SJCRH30 (cell line): ENCODE data around the gene NEK11. TPM values are rescaled to one million over a fixed set of nuclear protein-coding genes. Genes with fewer than 3 reads are reported as not detected.

Experiments
- DNase-seq, 2 experiments: peaks; one replicate each; pipeline ENCODE4 v3.0.0-alpha.2; 2015 to 2020
- H3K27ac ChIP-seq: fragments of 250-450 bp; sonication (Bioruptor Pico); 2 replicates; pipeline ENCODE4 v1.5.1; 2020; ENCODE audit warnings: mild to moderate bottlenecking, moderate library complexity
- H3K27me3 ChIP-seq: fragments of 250-450 bp; sonication (Bioruptor Pico); 2 replicates; pipeline ENCODE4 v1.5.1; 2020; ENCODE audit warnings: mild to moderate bottlenecking, moderate library complexity
- H3K36me3 ChIP-seq: fragments of 250-450 bp; sonication (Bioruptor Pico); 2 replicates; pipeline ENCODE4 v1.5.1; 2020; ENCODE audit warnings: mild to moderate bottlenecking, moderate library complexity
- H3K4me1 ChIP-seq: fragments of 250-450 bp; sonication (Bioruptor Pico); 2 replicates; pipeline ENCODE4 v1.5.1; 2020; ENCODE audit warnings: mild to moderate bottlenecking, moderate library complexity
- H3K4me3 ChIP-seq: fragments of 250-450 bp; sonication (Bioruptor Pico); 2 replicates; pipeline ENCODE4 v1.5.1; 2020; ENCODE audit warnings: mild to moderate bottlenecking, moderate library complexity
- H3K9me3 ChIP-seq: fragments of 250-450 bp; sonication (Bioruptor Pico); replicated peaks from 2 replicates; pipeline ENCODE4 v1.5.1; 2020; ENCODE audit warnings: mild to moderate bottlenecking, moderate library complexity
- total RNA-seq: library from RNA; depleted of rRNA; stranded (reverse); fragments of >200 nt; shearing (Covaris generic); gene quantifications from 2 replicates; pipeline ENCODE4 v1.2.3, GENCODE V29; 2014

The NEK11 gene
- total RNA-seq, 1 experiment from 2014 or later = 1.9 TPM

DNA sequence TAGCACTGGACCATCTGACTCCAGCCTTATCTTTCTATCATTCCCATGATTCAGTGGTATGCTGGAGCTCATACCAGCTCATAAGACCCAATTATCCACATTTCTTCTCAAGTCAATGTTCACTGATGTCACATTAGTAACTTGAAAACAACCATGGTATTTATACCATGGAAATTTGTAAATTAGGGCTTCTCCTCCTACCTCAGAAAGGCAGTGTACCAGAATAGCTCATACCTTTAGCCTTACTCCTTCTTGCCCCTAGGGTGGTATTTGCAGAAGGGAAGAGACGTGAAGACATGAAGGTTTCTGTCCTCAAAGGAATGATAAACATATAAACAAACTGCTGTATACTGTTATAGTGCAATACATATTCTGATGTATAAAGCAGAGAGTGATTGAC is 114.2 kb downstream of the NEK11 start:
- Histone ChIP-seq H3K4me1 (no peaks in the 10 kb centered on the region), H3K4me3 (no peak overlapping the region), H3K27me3 (no peaks in the 10 kb centered on the region), H3K36me3 (no peaks in the 10 kb centered on the region), H3K27ac (no peak overlapping the region), H3K9me3 (no peaks in the 10 kb centered on the region)
- no peak for DNase-seq

DNA sequence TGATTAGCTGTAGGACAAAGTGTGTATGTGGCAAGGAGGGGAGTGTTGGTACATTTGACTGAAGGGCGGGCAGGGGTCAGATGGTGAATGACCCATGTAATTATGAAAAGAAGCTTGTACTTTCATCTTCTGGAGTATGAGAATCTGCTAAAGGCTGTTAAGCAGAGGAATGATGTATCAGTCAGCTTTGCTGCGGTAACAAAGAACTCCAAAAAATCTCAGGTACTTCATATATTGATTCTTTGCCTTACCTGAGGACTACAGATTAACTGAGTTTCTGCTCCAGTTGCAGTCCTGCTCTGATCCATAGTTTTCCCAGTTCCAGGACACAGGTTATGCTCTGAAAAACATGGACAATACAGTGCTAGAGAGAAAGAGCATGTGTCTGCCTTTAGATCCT is 115.1 kb downstream of the NEK11 start:
- no peak for DNase-seq
- Histone ChIP-seq H3K4me3 (no peak overlapping the region), H3K27me3 (no peaks in the 10 kb centered on the region), H3K4me1 (no peaks in the 10 kb centered on the region), H3K27ac (no peak overlapping the region), H3K36me3 (no peaks in the 10 kb centered on the region), H3K9me3 (no peaks in the 10 kb centered on the region)

DNA sequence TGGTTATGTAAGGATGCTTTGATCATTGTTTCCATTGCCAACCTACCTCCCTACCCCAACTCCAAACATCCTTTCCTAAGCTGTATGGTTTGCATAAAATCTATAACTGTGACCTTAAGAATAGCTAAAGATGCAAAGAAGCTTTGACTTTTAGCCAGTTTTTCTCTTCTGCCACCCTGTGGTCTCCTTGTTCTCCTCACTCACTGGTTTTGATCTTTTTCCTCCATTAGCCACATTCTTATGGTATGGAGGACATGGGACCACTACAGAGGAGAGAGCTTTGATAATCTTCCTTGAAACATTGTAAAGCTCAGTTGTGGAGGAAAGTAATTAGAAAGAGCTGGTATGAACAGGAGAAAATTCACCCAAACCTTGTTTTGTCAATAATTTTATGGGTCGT is 115.9 kb downstream of the NEK11 start:
- no peaks in the 10 kb centered on the region for H3K4me1 ChIP-seq
- DNase-seq = no peak
- H3K27ac ChIP-seq = no peak overlapping the region
- no peaks in the 10 kb centered on the region for H3K36me3 ChIP-seq
- H3K9me3 ChIP-seq = no peaks in the 10 kb centered on the region
- no peak overlapping the region for H3K4me3 ChIP-seq
- no peaks in the 10 kb centered on the region for H3K27me3 ChIP-seq

DNA sequence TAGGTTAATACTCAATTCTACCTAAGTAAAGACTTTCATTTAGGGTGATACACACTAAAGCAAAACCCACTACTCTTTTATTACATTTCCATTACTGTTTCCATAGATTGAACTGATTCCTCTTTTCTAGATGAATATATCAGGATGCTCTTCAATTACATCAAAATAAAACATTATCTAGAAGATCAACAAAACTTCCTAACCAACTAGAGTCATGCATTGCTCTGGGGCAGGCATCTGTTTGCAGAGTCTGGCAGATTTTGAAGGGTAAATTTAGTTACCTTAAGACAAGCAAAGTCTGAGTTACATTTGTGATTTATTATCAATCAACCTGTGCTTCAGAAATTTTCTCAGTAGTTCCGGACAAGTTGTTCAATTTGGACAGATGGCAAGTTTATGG is 117.1 kb downstream of the NEK11 start:
- no peak overlapping the region for H3K27ac ChIP-seq

DNA sequence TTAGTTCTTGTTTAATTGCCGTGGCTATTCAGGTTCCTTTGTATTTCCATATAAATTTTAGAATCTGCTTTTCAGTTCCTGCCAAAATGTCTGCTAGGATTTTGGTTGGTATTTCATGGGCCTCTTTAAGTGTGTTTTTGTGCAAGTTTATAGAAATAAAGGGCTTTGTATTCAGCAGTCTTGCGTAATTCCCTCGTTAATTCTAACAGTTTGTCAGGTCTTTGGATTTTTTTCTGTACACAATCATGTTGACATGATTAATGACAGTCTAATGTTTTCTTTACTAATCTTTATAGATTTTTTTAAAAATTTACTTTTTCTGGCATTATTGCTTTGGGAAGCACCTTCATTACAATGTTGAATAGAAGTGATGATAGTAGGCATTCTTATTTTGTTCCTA is 120.9 kb downstream of the NEK11 start:
- Histone ChIP-seq H3K36me3 (no peaks in the 10 kb centered on the region; the same call in 1 of the 2 replicates), H3K4me3 (no peak overlapping the region), H3K27ac (no peak overlapping the region), H3K27me3 (no peaks in the 10 kb centered on the region), H3K9me3 (no peaks in the 10 kb centered on the region; the same call in 1 of the 2 replicates), H3K4me1 (no peaks in the 10 kb centered on the region)
- no peak for DNase-seq

More for the DNA sequence above, 117.1 kb downstream of the NEK11 start:
- no peaks in the 10 kb centered on the region for H3K36me3 ChIP-seq
- H3K4me1 ChIP-seq = no peaks in the 10 kb centered on the region
- DNase-seq = no peak
- no peak overlapping the region for H3K4me3 ChIP-seq
- no peaks in the 10 kb centered on the region for H3K27me3 ChIP-seq
- no peaks in the 10 kb centered on the region for H3K9me3 ChIP-seq

DNA sequence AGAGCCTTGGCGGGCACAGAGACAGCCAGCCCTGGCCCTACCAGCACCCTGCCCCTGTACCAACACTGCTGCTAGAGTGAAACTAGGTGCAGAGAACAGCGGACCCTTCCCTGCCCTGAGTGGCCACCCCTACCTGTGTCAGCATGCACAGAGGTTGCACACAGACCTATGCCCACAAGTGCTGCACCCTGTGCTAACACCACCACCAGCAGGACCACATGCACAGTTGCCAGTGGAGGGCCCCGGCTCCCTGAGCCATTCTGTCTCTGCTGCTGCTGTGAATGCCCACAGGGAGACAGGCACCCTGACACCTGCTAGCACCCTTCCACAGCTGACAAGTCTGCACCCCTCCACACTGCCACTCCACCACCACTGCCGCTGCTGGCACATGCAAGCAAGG is 131.8 kb downstream of the NEK11 start:
- H3K4me3 ChIP-seq = no peak overlapping the region
- no peak overlapping the region for H3K27ac ChIP-seq
- H3K9me3 ChIP-seq = no peaks in the 10 kb centered on the region
- H3K36me3 ChIP-seq = no peaks in the 10 kb centered on the region
- no peaks in the 10 kb centered on the region for H3K4me1 ChIP-seq
- H3K27me3 ChIP-seq = no peaks in the 10 kb centered on the region
- no peak for DNase-seq

DNA sequence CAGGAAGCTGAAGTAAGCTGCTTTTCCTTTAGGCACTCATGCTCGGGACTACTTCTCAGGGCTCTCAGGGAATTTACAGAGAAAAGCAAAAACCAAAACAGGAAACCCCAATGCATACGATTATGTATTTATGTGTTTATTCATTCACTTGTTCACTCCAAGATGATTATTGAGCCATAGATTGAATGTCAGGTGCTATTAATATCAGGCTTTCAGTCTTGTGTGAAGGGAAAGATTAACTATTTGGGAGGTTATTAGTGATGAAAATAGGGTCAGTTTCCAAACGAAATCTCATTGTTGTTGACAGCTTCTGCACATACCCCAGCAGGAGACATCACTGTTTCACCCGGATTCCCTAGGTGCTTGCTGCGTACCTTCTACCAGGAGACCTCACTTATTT is 135.8 kb downstream of the NEK11 start:
- H3K4me1 ChIP-seq = no peaks in the 10 kb centered on the region
- H3K27ac ChIP-seq = no peak overlapping the region
- H3K36me3 ChIP-seq = no peaks in the 10 kb centered on the region
- no peak overlapping the region for H3K4me3 ChIP-seq
- H3K9me3 ChIP-seq = no peaks in the 10 kb centered on the region
- no peak for DNase-seq
- no peaks in the 10 kb centered on the region for H3K27me3 ChIP-seq

DNA sequence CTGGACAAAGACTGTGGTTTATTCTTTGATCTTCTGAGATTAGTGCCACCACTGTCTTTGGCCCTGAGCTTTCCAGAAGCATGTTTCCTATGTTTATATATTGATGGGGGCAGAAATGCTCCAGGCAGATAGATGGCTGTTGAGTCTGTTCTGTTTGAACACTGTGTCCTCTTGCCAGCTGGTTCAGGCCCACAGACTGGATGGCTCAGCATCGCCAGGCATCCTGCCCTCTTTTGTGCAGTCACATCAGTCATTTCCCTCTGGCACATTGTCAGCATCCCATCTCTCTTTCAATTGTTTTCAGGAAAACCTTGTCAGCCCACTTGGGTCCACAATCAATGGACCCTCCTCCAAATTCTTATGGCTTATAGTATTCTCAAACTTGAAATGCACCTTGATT is 141.2 kb downstream of the NEK11 start:
- no peak overlapping the region for H3K27ac ChIP-seq
- no peaks in the 10 kb centered on the region for H3K9me3 ChIP-seq
- H3K4me1 ChIP-seq = no peaks in the 10 kb centered on the region
- H3K36me3 ChIP-seq = no peaks in the 10 kb centered on the region
- H3K4me3 ChIP-seq = no peak overlapping the region
- no peaks in the 10 kb centered on the region; the same call in 1 of the 2 replicates for H3K27me3 ChIP-seq
- DNase-seq = no peak

DNA sequence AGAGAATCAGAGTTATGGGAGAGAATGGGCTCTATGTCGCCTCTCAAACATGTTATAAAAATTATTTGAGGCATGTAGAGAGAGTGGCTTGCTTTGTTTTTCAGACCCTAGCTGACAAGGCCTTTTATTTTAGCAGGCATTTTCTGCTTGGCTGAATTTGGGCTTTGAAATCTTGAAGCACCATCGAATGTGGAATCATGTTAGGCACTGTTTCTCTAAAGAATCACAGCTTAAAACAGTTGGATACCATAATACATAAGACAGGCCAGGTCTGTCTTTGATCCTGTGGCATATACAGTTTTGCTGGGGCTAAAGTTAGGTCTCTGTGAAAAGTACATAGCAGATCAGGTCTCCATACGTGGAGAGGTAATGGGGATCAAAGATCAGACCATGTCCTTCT is 142.7 kb downstream of the NEK11 start:
- H3K4me1 ChIP-seq = peaks cover 4% of the 10 kb centered on the region
- H3K27me3 ChIP-seq = no peaks in the 10 kb centered on the region; the same call in 1 of the 2 replicates
- H3K4me3 ChIP-seq = no peak overlapping the region
- no peaks in the 10 kb centered on the region for H3K36me3 ChIP-seq
- H3K27ac ChIP-seq = no peak overlapping the region
- H3K9me3 ChIP-seq = no peaks in the 10 kb centered on the region
- no peak for DNase-seq

DNA sequence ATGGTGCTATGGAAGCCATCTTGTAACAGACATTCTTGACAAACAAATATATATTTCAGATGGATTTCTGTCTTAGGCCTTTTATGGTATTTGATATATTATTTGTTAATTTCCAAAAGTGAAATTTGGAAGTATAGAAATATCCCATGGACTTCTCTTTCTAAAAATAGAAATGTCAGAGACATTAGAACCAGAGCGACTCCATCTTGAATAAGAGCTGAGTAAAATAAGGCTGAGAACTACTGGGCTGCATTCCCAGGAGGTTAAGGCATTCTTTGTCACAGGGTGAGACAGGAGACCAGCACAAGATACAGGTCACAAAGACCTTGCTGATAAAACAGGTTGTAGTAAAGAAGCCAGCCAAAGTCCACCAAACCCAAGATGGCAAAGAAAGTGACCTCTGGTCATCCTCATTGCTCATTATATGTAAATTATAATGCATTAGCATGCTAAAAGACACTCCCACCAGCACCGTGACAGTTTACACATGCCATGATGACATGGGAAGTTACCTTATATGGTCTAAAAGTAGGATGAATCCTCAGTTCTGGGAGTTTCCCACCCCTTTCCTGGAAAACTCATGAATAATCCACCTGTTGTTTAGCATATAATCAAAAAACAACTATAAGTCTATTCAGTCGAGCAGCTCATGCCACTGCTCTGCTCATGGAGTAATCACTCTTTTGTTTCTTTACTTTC is 146.0 kb downstream of the NEK11 start:
- Histone ChIP-seq H3K27ac (no peak overlapping the region), H3K4me3 (no peak overlapping the region), H3K27me3 (no peaks in the 10 kb centered on the region; the same call in 1 of the 2 replicates), H3K9me3 (no peaks in the 10 kb centered on the region), H3K36me3 (no peaks in the 10 kb centered on the region), H3K4me1 (peaks cover 14% of the 10 kb centered on the region)
- DNase-seq = no peak

DNA sequence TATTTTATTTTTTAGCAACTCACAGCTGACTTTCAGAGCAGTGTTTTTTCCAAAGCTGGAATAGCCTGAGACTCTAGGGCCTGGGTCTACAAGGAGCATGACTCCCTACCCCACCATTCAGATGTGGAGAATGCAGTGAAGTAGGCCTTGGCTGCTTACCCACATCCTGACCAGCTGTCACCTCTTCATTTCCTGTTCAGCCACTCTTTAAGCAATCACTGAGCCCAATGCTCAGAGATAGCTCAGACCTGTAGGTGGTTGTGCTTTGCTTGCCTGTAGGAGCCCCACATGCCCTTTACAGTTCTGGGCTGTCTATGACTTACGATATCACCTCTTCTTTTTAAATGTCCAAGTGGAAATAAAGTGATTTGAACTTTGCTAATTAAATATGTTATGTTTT is 148.1 kb downstream of the NEK11 start:
- no peak overlapping the region for H3K4me3 ChIP-seq
- no peaks in the 10 kb centered on the region; the same call in 1 of the 2 replicates for H3K27me3 ChIP-seq
- no peaks in the 10 kb centered on the region for H3K36me3 ChIP-seq
- no peaks in the 10 kb centered on the region for H3K9me3 ChIP-seq
- H3K27ac ChIP-seq = peak overlapping the region; percentile 40
- DNase-seq = peak; percentile 60 to 73
- H3K4me1 ChIP-seq = peaks cover 14% of the 10 kb centered on the region

DNA sequence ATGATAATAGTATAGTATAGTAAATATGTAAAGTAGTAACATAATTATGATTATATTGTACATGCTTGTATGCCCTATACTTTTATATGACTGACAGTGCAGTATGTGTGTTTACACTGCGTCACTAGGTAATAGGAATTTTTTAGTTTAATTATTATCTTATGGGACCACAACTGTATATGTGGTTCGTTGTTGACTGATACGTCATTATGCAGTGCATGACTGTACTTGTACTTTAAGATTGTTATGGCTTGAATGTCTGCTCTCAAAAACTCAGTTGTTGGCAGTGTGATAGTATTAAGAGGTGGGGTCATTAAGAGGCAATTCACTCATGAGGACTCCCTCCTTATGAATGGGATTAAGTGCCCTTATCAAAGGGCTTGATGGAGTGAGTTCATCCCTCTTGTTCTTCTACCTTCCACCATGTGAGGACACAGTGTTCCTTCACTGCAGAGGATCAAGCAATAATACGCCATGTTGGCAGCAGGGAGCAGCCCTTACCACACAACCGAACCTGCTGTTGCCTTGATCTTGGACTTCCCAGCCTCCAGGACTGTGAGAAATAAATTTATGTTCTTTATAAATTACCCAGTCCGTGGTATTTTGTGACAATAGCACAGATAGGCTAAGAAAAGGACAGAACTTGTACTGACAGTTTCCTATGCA is 152.2 kb downstream of the NEK11 start:
- H3K4me3 ChIP-seq = no peak overlapping the region
- H3K4me1 ChIP-seq = peaks cover 14% of the 10 kb centered on the region
- no peaks in the 10 kb centered on the region for H3K9me3 ChIP-seq
- no peak for DNase-seq
- no peaks in the 10 kb centered on the region for H3K36me3 ChIP-seq
- no peak overlapping the region for H3K27ac ChIP-seq
- no peaks in the 10 kb centered on the region for H3K27me3 ChIP-seq

DNA sequence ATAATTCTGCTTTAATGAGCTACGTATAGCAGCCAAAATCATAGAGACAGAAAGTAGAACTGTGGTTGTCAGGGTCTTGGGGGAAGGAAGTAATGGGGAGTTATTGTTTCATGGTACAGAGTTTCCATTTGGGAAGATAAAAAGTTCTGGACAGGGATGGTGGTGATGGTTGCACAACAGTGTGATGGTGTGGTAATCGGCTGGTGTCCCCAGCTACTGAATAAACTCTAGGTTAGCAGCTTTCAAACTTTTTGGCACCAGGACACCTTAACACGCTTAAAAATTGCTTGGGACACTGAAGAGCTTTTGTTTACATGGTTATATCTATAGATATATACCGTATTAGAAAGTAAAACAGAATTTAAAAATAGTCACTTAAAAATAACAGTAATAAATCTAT is 166.0 kb downstream of the NEK11 start:
- Histone ChIP-seq H3K9me3 (no peaks in the 10 kb centered on the region), H3K36me3 (no peaks in the 10 kb centered on the region), H3K4me3 (no peak overlapping the region), H3K27me3 (no peaks in the 10 kb centered on the region; the same call in 1 of the 2 replicates), H3K4me1 (no peaks in the 10 kb centered on the region), H3K27ac (no peak overlapping the region)
- DNase-seq = no peak

DNA sequence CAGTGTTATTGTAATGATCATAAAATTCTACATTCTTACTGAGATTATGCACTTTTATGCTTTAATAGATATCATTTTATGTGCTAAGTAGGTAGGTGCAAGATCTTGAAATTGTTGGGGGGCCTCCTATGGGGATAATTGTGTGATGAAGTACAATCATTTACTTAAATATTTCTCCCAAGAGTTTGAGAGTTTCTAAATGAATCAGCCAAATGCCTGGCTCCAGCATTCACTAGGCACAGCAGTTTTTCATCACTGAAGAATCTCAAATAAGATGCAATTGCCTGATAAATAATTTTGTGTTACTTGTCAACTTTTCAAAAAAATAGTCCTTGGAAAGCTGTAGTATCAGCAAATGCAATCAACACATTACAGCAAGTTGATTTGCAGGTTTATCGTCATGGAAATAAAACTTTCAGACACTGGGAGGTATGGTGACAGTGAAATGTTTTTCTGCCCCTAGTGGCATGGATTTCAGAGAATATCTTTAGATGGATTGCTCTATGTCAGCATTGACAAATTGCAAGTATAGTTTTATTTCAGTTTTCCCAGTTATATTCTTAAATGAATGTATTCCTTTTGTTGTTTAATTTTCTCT is 167.1 kb downstream of the NEK11 start:
- no peaks in the 10 kb centered on the region for H3K9me3 ChIP-seq
- H3K36me3 ChIP-seq = no peaks in the 10 kb centered on the region
- no peak overlapping the region for H3K27ac ChIP-seq
- no peak for DNase-seq
- no peaks in the 10 kb centered on the region; the same call in 1 of the 2 replicates for H3K27me3 ChIP-seq
- no peaks in the 10 kb centered on the region for H3K4me1 ChIP-seq
- H3K4me3 ChIP-seq = no peak overlapping the region

DNA sequence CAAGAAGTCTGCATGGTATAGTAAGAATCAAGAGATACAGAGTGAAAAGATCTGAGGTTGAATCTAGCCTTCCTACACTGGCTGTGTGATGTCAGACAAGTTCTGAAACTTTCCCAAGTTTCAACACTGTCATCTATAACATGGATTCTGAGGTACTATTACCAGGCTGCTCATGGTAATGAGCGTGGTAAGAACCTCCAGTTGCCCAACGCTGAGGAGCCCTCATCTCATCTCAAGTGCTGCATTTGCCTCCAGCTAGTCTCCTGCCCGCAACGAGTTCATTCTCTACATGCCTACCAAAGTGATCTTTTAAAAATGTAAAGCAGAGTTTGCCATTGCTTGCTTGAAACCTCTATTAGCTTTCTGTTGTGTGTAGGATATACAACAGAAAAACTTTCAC is 168.1 kb downstream of the NEK11 start:
- DNase-seq = no peak
- Histone ChIP-seq H3K4me1 (no peaks in the 10 kb centered on the region), H3K4me3 (no peak overlapping the region), H3K36me3 (no peaks in the 10 kb centered on the region), H3K9me3 (no peaks in the 10 kb centered on the region), H3K27me3 (no peaks in the 10 kb centered on the region; the same call in 1 of the 2 replicates), H3K27ac (no peak overlapping the region)
